ENCODE measurements around the gene U2AF2. TPM values are rescaled to one million over a fixed set of nuclear protein-coding genes. Genes with fewer than 3 reads are reported as not detected.

The U2AF2 gene
- total and polyA plus RNA-seq, 2 experiments from 2014 or later, result 73.1 to 233 TPM

DNA sequence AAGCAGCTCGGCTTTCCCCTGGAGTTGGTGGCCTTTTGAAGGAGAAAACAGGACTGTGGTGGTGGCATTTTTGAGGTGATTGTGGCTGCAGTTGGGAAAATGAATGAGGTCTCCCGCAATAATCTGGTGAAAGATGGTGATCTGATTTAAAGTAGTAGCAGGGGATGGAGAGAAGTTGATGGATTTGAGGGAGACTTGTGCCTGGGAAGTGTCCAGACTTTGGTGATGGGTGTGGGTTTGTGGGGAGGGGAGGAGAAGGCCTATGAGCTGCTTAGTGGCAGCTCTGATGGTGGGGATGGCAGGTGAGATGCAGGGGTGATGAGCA, 16.2 kb downstream of the U2AF2 start:
- Histone ChIP-seq H3K4me3 (no peak overlapping the region), H4K20me1 (replicated peaks; ENCODE audit: insufficient read depth) (peaks cover 37% of the 10 kb centered on the region), H3F3A (replicated peaks; ENCODE audit: low read depth) (peaks cover 47% of the 10 kb centered on the region), H3K79me2 (replicated peaks; ENCODE audit: insufficient read depth) (peaks cover 69% of the 10 kb centered on the region), H2AFZ (no peak overlapping the region), H3K4me2 (no peak overlapping the region), H3K36me3 (ENCODE audit: insufficient read depth) (peaks cover 17% of the 10 kb centered on the region), H3K4me1 (ENCODE audit: insufficient read depth) (peaks cover 25% of the 10 kb centered on the region), H3K9me2 (ENCODE audit: insufficient read depth) (no peaks in the 10 kb centered on the region), H3K27me3 (ENCODE audit: insufficient read depth) (no peaks in the 10 kb centered on the region), H3K27ac (ENCODE audit: low read depth) (peak overlapping the region; percentile 90)
- Mint-ChIP-seq H3K4me1 (peaks cover 33% of the 10 kb centered on the region), H3K4me3 (peak overlapping the region; percentile 7; the same call in 1 of the 3 replicates), H3K27me3 (ENCODE audit: insufficient read depth, low read depth, poor library complexity) (peaks cover 46% of the 10 kb centered on the region), H3K36me3 (ENCODE audit: low read depth) (peaks cover 83% of the 10 kb centered on the region), H3K9me3 (peaks cover 9% of the 10 kb centered on the region; the same call in 2 of the 3 replicates), H3K27ac (peak overlapping the region; percentile 25)
- TF ChIP-seq NANOG (IDR thresholded peaks at IDR 0.05; ENCODE audit: borderline replicate concordance) (no peak), JUNB (IDR thresholded peaks at IDR 0.05; ENCODE audit: unreplicated experiment) (no peak), REST (IDR thresholded peaks at IDR 0.05; ENCODE audit: unreplicated experiment) (no peak)
- TF ChIP-seq, protein P1, sequence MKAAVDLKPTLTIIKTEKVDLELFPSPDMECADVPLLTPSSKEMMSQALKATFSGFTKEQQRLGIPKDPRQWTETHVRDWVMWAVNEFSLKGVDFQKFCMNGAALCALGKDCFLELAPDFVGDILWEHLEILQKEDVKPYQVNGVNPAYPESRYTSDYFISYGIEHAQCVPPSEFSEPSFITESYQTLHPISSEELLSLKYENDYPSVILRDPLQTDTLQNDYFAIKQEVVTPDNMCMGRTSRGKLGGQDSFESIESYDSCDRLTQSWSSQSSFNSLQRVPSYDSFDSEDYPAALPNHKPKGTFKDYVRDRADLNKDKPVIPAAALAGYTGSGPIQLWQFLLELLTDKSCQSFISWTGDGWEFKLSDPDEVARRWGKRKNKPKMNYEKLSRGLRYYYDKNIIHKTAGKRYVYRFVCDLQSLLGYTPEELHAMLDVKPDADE (IDR thresholded peaks at IDR 0.05), result no peak
- TF ChIP-seq, protein P2, sequence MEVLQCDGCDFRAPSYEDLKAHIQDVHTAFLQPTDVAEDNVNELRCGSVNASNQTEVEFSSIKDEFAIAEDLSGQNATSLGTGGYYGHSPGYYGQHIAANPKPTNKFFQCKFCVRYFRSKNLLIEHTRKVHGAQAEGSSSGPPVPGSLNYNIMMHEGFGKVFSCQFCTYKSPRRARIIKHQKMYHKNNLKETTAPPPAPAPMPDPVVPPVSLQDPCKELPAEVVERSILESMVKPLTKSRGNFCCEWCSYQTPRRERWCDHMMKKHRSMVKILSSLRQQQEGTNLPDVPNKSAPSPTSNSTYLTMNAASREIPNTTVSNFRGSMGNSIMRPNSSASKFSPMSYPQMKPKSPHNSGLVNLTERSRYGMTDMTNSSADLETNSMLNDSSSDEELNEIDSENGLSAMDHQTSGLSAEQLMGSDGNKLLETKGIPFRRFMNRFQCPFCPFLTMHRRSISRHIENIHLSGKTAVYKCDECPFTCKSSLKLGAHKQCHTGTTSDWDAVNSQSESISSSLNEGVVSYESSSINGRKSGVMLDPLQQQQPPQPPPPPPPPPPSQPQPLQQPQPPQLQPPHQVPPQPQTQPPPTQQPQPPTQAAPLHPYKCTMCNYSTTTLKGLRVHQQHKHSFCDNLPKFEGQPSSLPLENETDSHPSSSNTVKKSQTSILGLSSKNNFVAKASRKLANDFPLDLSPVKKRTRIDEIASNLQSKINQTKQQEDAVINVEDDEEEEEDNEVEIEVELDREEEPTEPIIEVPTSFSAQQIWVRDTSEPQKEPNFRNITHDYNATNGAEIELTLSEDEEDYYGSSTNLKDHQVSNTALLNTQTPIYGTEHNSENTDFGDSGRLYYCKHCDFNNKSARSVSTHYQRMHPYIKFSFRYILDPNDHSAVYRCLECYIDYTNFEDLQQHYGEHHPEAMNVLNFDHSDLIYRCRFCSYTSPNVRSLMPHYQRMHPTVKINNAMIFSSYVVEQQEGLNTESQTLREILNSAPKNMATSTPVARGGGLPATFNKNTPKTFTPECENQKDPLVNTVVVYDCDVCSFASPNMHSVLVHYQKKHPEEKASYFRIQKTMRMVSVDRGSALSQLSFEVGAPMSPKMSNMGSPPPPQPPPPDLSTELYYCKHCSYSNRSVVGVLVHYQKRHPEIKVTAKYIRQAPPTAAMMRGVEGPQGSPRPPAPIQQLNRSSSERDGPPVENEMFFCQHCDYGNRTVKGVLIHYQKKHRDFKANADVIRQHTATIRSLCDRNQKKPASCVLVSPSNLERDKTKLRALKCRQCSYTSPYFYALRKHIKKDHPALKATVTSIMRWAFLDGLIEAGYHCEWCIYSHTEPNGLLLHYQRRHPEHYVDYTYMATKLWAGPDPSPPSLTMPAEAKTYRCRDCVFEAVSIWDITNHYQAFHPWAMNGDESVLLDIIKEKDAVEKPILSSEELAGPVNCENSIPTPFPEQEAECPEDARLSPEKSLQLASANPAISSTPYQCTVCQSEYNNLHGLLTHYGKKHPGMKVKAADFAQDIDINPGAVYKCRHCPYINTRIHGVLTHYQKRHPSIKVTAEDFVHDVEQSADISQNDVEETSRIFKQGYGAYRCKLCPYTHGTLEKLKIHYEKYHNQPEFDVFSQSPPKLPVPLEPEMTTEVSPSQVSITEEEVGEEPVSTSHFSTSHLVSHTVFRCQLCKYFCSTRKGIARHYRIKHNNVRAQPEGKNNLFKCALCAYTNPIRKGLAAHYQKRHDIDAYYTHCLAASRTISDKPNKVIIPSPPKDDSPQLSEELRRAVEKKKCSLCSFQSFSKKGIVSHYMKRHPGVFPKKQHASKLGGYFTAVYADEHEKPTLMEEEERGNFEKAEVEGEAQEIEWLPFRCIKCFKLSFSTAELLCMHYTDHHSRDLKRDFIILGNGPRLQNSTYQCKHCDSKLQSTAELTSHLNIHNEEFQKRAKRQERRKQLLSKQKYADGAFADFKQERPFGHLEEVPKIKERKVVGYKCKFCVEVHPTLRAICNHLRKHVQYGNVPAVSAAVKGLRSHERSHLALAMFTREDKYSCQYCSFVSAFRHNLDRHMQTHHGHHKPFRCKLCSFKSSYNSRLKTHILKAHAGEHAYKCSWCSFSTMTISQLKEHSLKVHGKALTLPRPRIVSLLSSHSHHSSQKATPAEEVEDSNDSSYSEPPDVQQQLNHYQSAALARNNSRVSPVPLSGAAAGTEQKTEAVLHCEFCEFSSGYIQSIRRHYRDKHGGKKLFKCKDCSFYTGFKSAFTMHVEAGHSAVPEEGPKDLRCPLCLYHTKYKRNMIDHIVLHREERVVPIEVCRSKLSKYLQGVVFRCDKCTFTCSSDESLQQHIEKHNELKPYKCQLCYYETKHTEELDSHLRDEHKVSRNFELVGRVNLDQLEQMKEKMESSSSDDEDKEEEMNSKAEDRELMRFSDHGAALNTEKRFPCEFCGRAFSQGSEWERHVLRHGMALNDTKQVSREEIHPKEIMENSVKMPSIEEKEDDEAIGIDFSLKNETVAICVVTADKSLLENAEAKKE (CRISPR knock-in tag; IDR thresholded peaks at IDR 0.05), result no peak
- ATAC-seq, result no peak
- DNase-seq (ENCODE audit: low spot score), result no peak

Measured in GM23338 (cell line).